Measurements from ENCODE around the gene TMEM184B.

TMEM184B gene

GRCh38 chr22:38176170-38176741, 96.6 kb downstream of the TMEM184B start:
- no peak overlapping the region for H3K4me3 ChIP-seq (ENCODE audit: low read depth, low read length)
- no peak for TF ChIP-seq CTCF (IDR thresholded peaks at IDR 0.05; ENCODE audit: borderline replicate concordance, insufficient read depth, low read depth, low read length)

DNA sequence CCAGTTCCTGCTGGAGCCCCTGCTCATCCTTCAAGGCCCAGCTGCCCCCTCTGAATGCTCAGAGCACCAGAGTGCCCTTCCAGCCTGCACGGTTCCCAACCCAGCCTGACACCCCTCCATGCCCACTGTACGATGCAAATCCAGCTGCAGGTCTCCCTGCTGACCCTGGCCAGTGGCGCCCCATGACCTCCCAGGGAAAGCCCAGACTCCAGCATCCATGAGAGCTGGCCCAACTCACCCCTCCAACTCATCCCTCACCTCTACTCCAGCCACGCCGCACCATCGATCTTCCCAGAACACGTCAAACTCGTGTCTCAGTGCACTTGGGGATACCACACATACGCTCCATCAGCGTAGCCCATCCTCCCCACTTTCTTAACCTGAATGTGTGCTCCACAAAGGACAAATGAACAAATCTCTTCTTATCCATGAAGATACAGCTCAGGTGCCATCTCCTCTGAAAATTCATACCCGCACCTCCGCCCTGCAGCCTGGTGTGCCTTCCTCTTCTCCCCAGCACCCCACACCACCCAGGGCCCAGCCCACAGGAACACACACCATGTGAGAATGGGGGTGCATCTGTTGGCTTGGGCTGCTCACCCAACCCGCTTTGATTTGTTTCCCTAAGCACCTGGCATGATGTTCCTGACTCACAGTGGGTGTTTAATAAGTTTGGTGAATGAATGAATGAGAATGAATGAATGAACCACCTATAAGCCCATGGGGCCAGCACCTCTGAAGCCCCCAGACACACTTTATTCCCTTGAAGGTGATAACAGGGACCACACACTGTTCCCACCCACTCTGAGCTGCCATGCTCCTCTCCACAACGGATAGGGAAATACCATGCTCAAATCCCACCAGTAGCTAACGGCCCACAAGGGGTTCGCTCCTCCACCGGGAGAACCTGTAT, 97.3 kb downstream of the TMEM184B start:
- no peak for TF ChIP-seq CTCF (IDR thresholded peaks at IDR 0.05; ENCODE audit: borderline replicate concordance, insufficient read depth, low read depth, low read length)
- no peak overlapping the region for H3K4me3 ChIP-seq (ENCODE audit: low read depth, low read length)

GRCh38 chr22:38174626-38175025, 98.2 kb downstream of the TMEM184B start:
- no peak for TF ChIP-seq CTCF (IDR thresholded peaks at IDR 0.05; ENCODE audit: borderline replicate concordance, insufficient read depth, low read depth, low read length)
- H3K4me3 ChIP-seq (ENCODE audit: low read depth, low read length), result no peak overlapping the region

DNA sequence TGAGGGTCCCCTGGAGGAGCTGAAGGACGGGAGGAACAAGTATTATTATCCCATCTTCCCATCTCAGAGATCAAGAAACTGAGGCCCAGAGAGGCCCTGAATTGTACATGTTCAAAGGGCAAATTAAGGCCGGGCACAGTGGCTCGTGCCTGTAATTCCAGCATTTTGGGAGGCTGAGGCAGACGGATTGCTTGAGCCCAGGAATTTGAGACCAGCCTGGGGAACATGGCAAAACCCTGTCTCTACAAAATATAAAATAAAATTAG, 99.2 kb downstream of the TMEM184B start:
- no peak for TF ChIP-seq CTCF (IDR thresholded peaks at IDR 0.05; ENCODE audit: borderline replicate concordance, insufficient read depth, low read depth, low read length)
- H3K4me3 ChIP-seq (ENCODE audit: low read depth, low read length), result no peak overlapping the region

DNA sequence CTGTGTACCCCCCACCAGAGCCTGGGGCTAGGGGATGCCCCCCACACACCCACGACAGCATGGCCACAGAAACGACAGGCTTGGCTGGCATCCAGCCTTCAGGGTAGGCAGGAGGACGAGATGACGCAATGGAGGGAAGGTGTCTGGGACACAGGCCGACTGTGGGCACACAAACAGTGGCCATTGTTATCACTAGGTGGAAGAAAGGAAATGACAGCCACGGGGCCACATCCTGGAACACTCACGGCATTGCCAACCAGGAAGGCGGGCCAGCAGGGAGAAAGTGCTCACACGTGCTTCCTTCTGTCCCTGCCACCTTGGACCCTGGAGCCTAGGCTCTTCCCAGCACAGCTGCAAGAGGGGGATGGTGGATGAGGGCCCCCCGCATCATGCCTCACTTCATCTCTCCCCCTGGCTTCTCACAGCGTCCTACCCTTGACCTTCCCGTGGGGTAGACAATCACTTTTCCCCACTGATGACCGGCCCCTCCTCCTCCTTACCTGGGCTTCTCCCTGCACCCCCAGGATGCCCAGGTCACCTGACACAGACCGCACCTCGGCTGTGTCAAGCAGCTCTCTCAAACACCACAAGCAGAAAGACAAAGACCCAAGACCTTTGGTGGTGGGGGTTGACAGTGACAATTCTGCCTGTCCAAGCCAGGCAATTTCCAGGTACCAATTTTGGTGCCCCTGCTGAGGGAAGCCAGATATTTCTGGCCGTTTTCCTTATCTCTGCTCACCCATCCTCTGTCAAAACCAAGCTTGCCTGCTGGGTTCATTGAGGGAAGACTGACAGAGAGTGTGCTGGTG, 99.8 kb downstream of the TMEM184B start:
- H3K4me3 ChIP-seq (ENCODE audit: low read depth, low read length), result no peak overlapping the region
- no peak for TF ChIP-seq CTCF (IDR thresholded peaks at IDR 0.05; ENCODE audit: borderline replicate concordance, insufficient read depth, low read depth, low read length)

- H3K4me3 ChIP-seq (ENCODE audit: low read depth, low read length), result no peak overlapping the region
- TF ChIP-seq CTCF (IDR thresholded peaks at IDR 0.05; ENCODE audit: borderline replicate concordance, insufficient read depth, low read depth, low read length), result no peak
These were observed 100.6 kb downstream of the TMEM184B start for GRCh38 chr22:38171927-38172831.
